Stomach (tissue), 9 donors: ENCODE data around the gene TMEM178B. TPM values are rescaled to one million over a fixed set of nuclear protein-coding genes. Genes with fewer than 3 reads are reported as not detected.

Experiments used
- DNase-seq, 2 donors: peaks; one replicate each; pipeline versions ENCODE4 v3.0.0 to v3.0.0-alpha.2; 2013 to 2019
- H3K27ac ChIP-seq, 5 donors: fragments of 200-600 bp in 4 of 5; sonication (generic) in 4 of 5; one replicate each; pipeline ENCODE4 v1.5.1; 2013 to 2019; ENCODE audit warnings: mild to moderate bottlenecking in 1 of 5, moderate library complexity in 1 of 5
- H3K27me3 ChIP-seq, 3 donors: fragments of 200-600 bp; sonication (generic); one replicate each; pipeline ENCODE4 v1.5.1; 2017 to 2019; ENCODE audit warnings: mixed run types in 1 of 3
- H3K36me3 ChIP-seq, 4 donors: fragments of 200-600 bp; sonication (generic); 1 replicate in 3 of 4; 2 replicates in 1 of 4; pipeline ENCODE4 v1.5.1; 2016 to 2019
- H3K4me1 ChIP-seq, 4 donors: fragments of 200-600 bp; sonication (generic); one replicate each; pipeline ENCODE4 v1.5.1; 2016 to 2019
- H3K4me3 ChIP-seq, 4 donors: fragments of 200-600 bp; sonication (generic) in 3 of 4; one replicate each; pipeline ENCODE4 v1.5.1; 2016 to 2019; ENCODE audit warnings: mild to moderate bottlenecking in 1 of 4
- H3K9me3 ChIP-seq, 4 donors: fragments of 200-600 bp; sonication (generic); one replicate each; pipeline ENCODE4 v1.5.1; 2016 to 2019
- CTCF ChIP-seq, 7 experiments: fragments of 450-650 bp in 4 of 7; fragments of 200-600 bp in 3 of 7; sonication (generic) in 3 of 7; IDR thresholded peaks; one replicate each; pipeline ENCODE4 v1.5.1; 2016 to 2019; ENCODE audit warnings: antibody characterized with exemption in 7 of 7, control low read depth in 2 of 7, mild to moderate bottlenecking in 1 of 7
- EP300 ChIP-seq: sonication (generic); formaldehyde crosslinking; IDR thresholded peaks from one replicate; pipeline ENCODE4 v1.6.1; 2017; ENCODE audit warnings: antibody characterized with exemption
- POLR2A ChIP-seq, 4 donors: fragments of 450-650 bp; IDR thresholded peaks; one replicate each; pipeline ENCODE4 v1.6.1; 2016; ENCODE audit warnings: antibody characterized with exemption in 4 of 4, control low read depth in 2 of 4, mild to moderate bottlenecking in 1 of 4, moderate library complexity in 1 of 4
- POLR2AphosphoS5 ChIP-seq, 3 donors: sonication (generic); formaldehyde crosslinking; IDR thresholded peaks; one replicate each; pipeline ENCODE4 v1.6.1; 2016; ENCODE audit warnings: antibody characterized with exemption in 3 of 3
- WGBS, 5 donors: extraction: QIAGEN DNeasy Blood & Tissue Kit in 3 of 5; methylation state at CpG; one replicate each; pipeline versions ENCODE4 v1.1.5 to v1.1.7; 2013 to 2018; 5-methylcytosine and 5-hydroxymethylcytosine counted together
- intact Hi-C: fragments of 100-400 bp; cut with DNase I; formaldehyde crosslinking; loops from one replicate; pipeline ENCODE4 v1.15.1; 2023; ENCODE audit warnings: low total_unique reads
- polyA plus RNA-seq, 3 donors: library from polyadenylated mRNA; stranded (reverse); fragments of 200-250 nt; gene quantifications; one replicate each; pipeline ENCODE4 v1.2.3, GENCODE V29; 2013
- total RNA-seq, 5 donors: library from RNA; depleted of rRNA; stranded (reverse); fragments of >200 nt; gene quantifications; one replicate each; pipeline versions ENCODE4 v1.1.0 to v1.2.3, GENCODE V29; 2014 to 2016
- donor health status: healthy with polysubstance abuse.
- donor health status: Bipolar disorder and iron deficiency.
- donor health status: healthy.

Gene TMEM178B
- total and polyA plus RNA-seq, 8 donors, result under 0.01 to 1.7 (median 0.15) TPM; not detected in 3

GRCh38 chr7:141119187-141119586, 45.3 kb downstream of the TMEM178B start:
- Histone ChIP-seq H3K27ac (no peak overlapping the region), H3K36me3 (no peaks in the 10 kb centered on the region), H3K4me3 (no peak overlapping the region), H3K9me3 (no peaks in the 10 kb centered on the region), H3K4me1 (no peaks in the 10 kb centered on the region), H3K27me3 (no peaks in the 10 kb centered on the region)
- DNase-seq, result no peak
- 80 to 93% (median 92%) methylated on average over 4 of the region's 4 CpGs for WGBS, 5 donors
- intact Hi-C loops, result no loop called here
- TF ChIP-seq POLR2A (IDR thresholded peaks at IDR 0.05), result no peak

GRCh38 chr7:141122736-141123135, 48.9 kb downstream of the TMEM178B start:
- Histone ChIP-seq H3K4me1 (no peaks in the 10 kb centered on the region), H3K36me3 (no peaks in the 10 kb centered on the region), H3K9me3 (no peaks in the 10 kb centered on the region), H3K27ac (no peak overlapping the region), H3K4me3 (no peak overlapping the region), H3K27me3 (no peaks in the 10 kb centered on the region)
- DNase-seq, result no peak
- 45 to 62% (median 56%) methylated on average over 2 of the region's 2 CpGs for WGBS, 5 donors
- TF ChIP-seq CTCF (IDR thresholded peaks at IDR 0.05) (no peak), EP300 (no peak), POLR2A (IDR thresholded peaks at IDR 0.05) (no peak), POLR2AphosphoS5 (IDR thresholded peaks at IDR 0.05) (no peak)
- intact Hi-C loops, result no loop called here

GRCh38 chr7:141123522-141123921, 49.7 kb downstream of the TMEM178B start:
- intact Hi-C loops, result no loop called here
- H3K27ac ChIP-seq, result no peak overlapping the region
- no peak overlapping the region for H3K4me3 ChIP-seq
- H3K27me3 ChIP-seq, result no peaks in the 10 kb centered on the region
- DNase-seq, result no peak
- WGBS, 5 donors, result 90 to 100% (median 92%) methylated on average over 1 of the region's 1 CpG
- H3K4me1 ChIP-seq, result no peaks in the 10 kb centered on the region
- H3K9me3 ChIP-seq, result no peaks in the 10 kb centered on the region
- TF ChIP-seq POLR2A (IDR thresholded peaks at IDR 0.05) (no peak), EP300 (no peak), CTCF (IDR thresholded peaks at IDR 0.05) (no peak)
- H3K36me3 ChIP-seq, result no peaks in the 10 kb centered on the region

- Histone ChIP-seq H3K27me3 (no peaks in the 10 kb centered on the region), H3K36me3 (no peaks in the 10 kb centered on the region), H3K4me3 (no peak overlapping the region), H3K4me1 (no peaks in the 10 kb centered on the region), H3K27ac (no peak overlapping the region), H3K9me3 (no peaks in the 10 kb centered on the region)
- DNase-seq, result no peak
- intact Hi-C loops, result no loop called here
- 60 to 66% (median 62%) methylated on average over 5 of the region's 5 CpGs for WGBS, 5 donors
- TF ChIP-seq POLR2AphosphoS5 (IDR thresholded peaks at IDR 0.05), result no peak
- no peak for TF ChIP-seq EP300
- no peak for TF ChIP-seq POLR2A (IDR thresholded peaks at IDR 0.05)
- TF ChIP-seq CTCF (IDR thresholded peaks at IDR 0.05), result no peak
Measured at GRCh38 chr7:141126107-141126506, 52.2 kb downstream of the TMEM178B start.

GRCh38 chr7:141128506-141128905, 54.6 kb downstream of the TMEM178B start:
- peaks cover 0 to 10% (median 8%) of the 10 kb centered on the region in 4 donors for H3K9me3 ChIP-seq
- no peak overlapping the region for H3K4me3 ChIP-seq
- peaks cover 0 to 5% (median 0%) of the 10 kb centered on the region in 3 donors for H3K27me3 ChIP-seq
- TF ChIP-seq POLR2A (IDR thresholded peaks at IDR 0.05) (no peak), CTCF (IDR thresholded peaks at IDR 0.05) (no peak)
- H3K36me3 ChIP-seq, result no peaks in the 10 kb centered on the region
- no peak overlapping the region for H3K27ac ChIP-seq
- intact Hi-C loops, result no loop called here
- DNase-seq, result peak in 1 of 2 donors; percentile 55
- WGBS, 5 donors, result 50 to 62% (median 59%) methylated on average over 2 of the region's 2 CpGs
- H3K4me1 ChIP-seq, result no peaks in the 10 kb centered on the region
